IMR-90 (cell line): Measurements from ENCODE around the gene CALN1. TPM values are rescaled to one million over a fixed set of nuclear protein-coding genes. Genes with fewer than 3 reads are reported as not detected.

Experiments
- ATAC-seq: fragments of 200-7000 bp; cut with Tn5 transposase; 2 replicates; pipeline ENCODE4 v1.9.1; 2020; ENCODE audit warnings: low read depth, mild to moderate bottlenecking, moderate library complexity
- BruUV-seq: library from RNA; stranded (reverse); fragments of 400-500 nt; replicated peaks from 2 replicates; lab custom pipeline; 2021; lab: Mats Ljungman, UMichigan
- CTCF ChIA-PET: fragments of 300-600 bp; formaldehyde crosslinking; extraction: SDS; loops from one replicate; lab custom pipeline; 2021; ENCODE audit warnings: antibody characterized with exemption; lab: Yijun Ruan, JAX
- POLR2A ChIA-PET: fragments of 300-600 bp; sonication (Branson Sonifier 250); formaldehyde crosslinking; loops from one replicate; lab custom pipeline; 2022; ENCODE audit warnings: antibody characterized with exemption; ENCODE audit not compliant: unreplicated experiment; lab: Charles Lee
- DNase-seq: peaks from one replicate; pipeline ENCODE4 v3.0.0; 2013
- H2AFZ ChIP-seq: replicated peaks from 2 replicates; pipeline ENCODE3; 2013; ENCODE audit warnings: low read length, mild to moderate bottlenecking; ENCODE audit not compliant: poor library complexity
- H2AK5ac ChIP-seq: 2 replicates; pipeline ENCODE4 v1.6.1; 2013; ENCODE audit warnings: low read depth, low read length, inconsistent platforms
- H2AK9ac ChIP-seq: replicated peaks from 2 replicates; pipeline ENCODE3; 2013; ENCODE audit warnings: mild to moderate bottlenecking, low read depth, low read length, moderate library complexity; ENCODE audit not compliant: poor library complexity
- H2BK120ac ChIP-seq: 2 replicates; pipeline ENCODE4 v1.6.1; 2013; ENCODE audit warnings: low read depth, low read length, inconsistent platforms
- H2BK15ac ChIP-seq: 3 replicates; pipeline ENCODE4 v1.6.1; 2013; ENCODE audit warnings: low read depth, low read length, inconsistent platforms
- H2BK20ac ChIP-seq: 2 replicates; pipeline ENCODE4 v1.6.1; 2013; ENCODE audit warnings: low read depth, mild to moderate bottlenecking, inconsistent platforms, low read length, moderate library complexity
- H2BK5ac ChIP-seq: 2 replicates; pipeline ENCODE4 v1.6.1; 2013; ENCODE audit warnings: mild to moderate bottlenecking, low read depth, low read length, inconsistent platforms; ENCODE audit not compliant: poor library complexity, severe bottlenecking
- H3K14ac ChIP-seq: replicated peaks from 2 replicates; pipeline ENCODE4 v1.6.1; 2013; ENCODE audit warnings: low read depth, low read length, inconsistent platforms
- H3K18ac ChIP-seq: 2 replicates; pipeline ENCODE4 v1.6.1; 2013; ENCODE audit warnings: low read depth, low read length, control low read depth
- H3K23ac ChIP-seq: 2 replicates; pipeline ENCODE4 v1.6.1; 2013; ENCODE audit warnings: low read depth, low read length, inconsistent platforms
- H3K27ac ChIP-seq: 2 replicates; pipeline ENCODE4 v1.5.1; 2013; ENCODE audit warnings: mild to moderate bottlenecking, control low read depth, low read length; ENCODE audit not compliant: insufficient read depth
- H3K27me3 ChIP-seq: 2 replicates; pipeline ENCODE4 v1.6.1; 2013; ENCODE audit warnings: low read length; ENCODE audit not compliant: control insufficient read depth, insufficient read depth
- H3K36me3 ChIP-seq: 2 replicates; pipeline ENCODE4 v1.6.1; 2013; ENCODE audit warnings: low read length, mixed read lengths; ENCODE audit not compliant: control insufficient read depth, insufficient read depth
- H3K4ac ChIP-seq: 2 replicates; pipeline ENCODE4 v1.6.1; 2013; ENCODE audit warnings: low read depth, low read length, inconsistent platforms
- H3K4me1 ChIP-seq: 2 replicates; pipeline ENCODE4 v1.6.1; 2013; ENCODE audit warnings: low read length, mixed read lengths; ENCODE audit not compliant: control insufficient read depth, insufficient read depth
- H3K4me2 ChIP-seq: 2 replicates; pipeline ENCODE4 v1.6.1; 2013; ENCODE audit warnings: low read depth, mild to moderate bottlenecking, control low read depth, low read length, moderate library complexity
- H3K4me3 ChIP-seq: 2 replicates; pipeline ENCODE4 v1.5.1; 2013; ENCODE audit warnings: low read depth, mild to moderate bottlenecking, control low read depth, low read length, moderate library complexity; ENCODE audit not compliant: insufficient read depth
- H3K56ac ChIP-seq: 2 replicates; pipeline ENCODE4 v1.6.1; 2013; ENCODE audit warnings: low read length, inconsistent platforms; ENCODE audit not compliant: insufficient read depth; ENCODE audit errors: extremely low read depth
- H3K79me1 ChIP-seq, 2 experiments: 2 replicates each; pipeline ENCODE4 v1.6.1; 2013; ENCODE audit warnings: low read length in 2 of 2, inconsistent platforms in 1 of 2, low read depth in 1 of 2
- H3K9ac ChIP-seq: 2 replicates; pipeline ENCODE4 v1.6.1; 2013; ENCODE audit warnings: low read depth, low read length, control low read depth
- H3K9me1 ChIP-seq: 2 replicates; pipeline ENCODE4 v1.6.1; 2013; ENCODE audit warnings: low read length, inconsistent platforms; ENCODE audit not compliant: insufficient read depth
- H3K9me3 ChIP-seq: 2 replicates; pipeline ENCODE4 v1.6.1; 2013; ENCODE audit warnings: low read length; ENCODE audit not compliant: control insufficient read depth, insufficient read depth
- H4K20me1 ChIP-seq: 2 replicates; pipeline ENCODE4 v1.6.1; 2013; ENCODE audit warnings: low read length, inconsistent platforms; ENCODE audit not compliant: insufficient read depth
- H4K5ac ChIP-seq: 2 replicates; pipeline ENCODE4 v1.6.1; 2013; ENCODE audit warnings: mild to moderate bottlenecking, low read depth, low read length, control low read depth
- H4K8ac ChIP-seq, 2 experiments: 2 replicates each; pipeline ENCODE4 v1.6.1; 2013; ENCODE audit warnings: low read depth in 2 of 2, low read length in 2 of 2, control low read depth in 1 of 2, inconsistent platforms in 1 of 2
- H4K91ac ChIP-seq: 2 replicates; pipeline ENCODE4 v1.6.1; 2013; ENCODE audit warnings: low read depth, low read length, inconsistent platforms; ENCODE audit not compliant: insufficient read depth
- BHLHE40 ChIP-seq: fragments of 150-350 bp; IDR thresholded peaks from 2 replicates; pipeline ENCODE4 v1.6.1; 2016; ENCODE audit warnings: mild to moderate bottlenecking, low read depth, low read length
- CHD1 ChIP-seq: IDR thresholded peaks from 2 replicates; pipeline ENCODE4 v1.6.1; 2012; ENCODE audit warnings: low read depth, low read length, improper control_type of control experiment
- CTCF ChIP-seq: conservative IDR thresholded peaks from 2 replicates; pipeline ENCODE4 v1.5.1; 2012; ENCODE audit warnings: mild to moderate bottlenecking, low read depth, low read length, improper control_type of control experiment
- MAFK ChIP-seq: IDR thresholded peaks from 2 replicates; pipeline ENCODE4 v1.6.1; 2012; ENCODE audit warnings: low read depth, low read length, improper control_type of control experiment
- MAZ ChIP-seq: IDR thresholded peaks from 2 replicates; pipeline ENCODE4 v1.6.1; 2012; ENCODE audit warnings: low read depth, mild to moderate bottlenecking, low read length, improper control_type of control experiment, moderate library complexity, borderline replicate concordance
- MXI1 ChIP-seq: IDR thresholded peaks from 2 replicates; pipeline ENCODE4 v1.6.1; 2012; ENCODE audit warnings: low read depth, mild to moderate bottlenecking, low read length, moderate library complexity, borderline replicate concordance
- NFE2L2 ChIP-seq: fragments of 150-350 bp; IDR thresholded peaks from 2 replicates; pipeline ENCODE4 v1.6.1; 2016; ENCODE audit warnings: low read depth, mild to moderate bottlenecking, low read length
- SMC3 ChIP-seq: fragments of 150-350 bp; IDR thresholded peaks from 2 replicates; pipeline ENCODE4 v1.6.1; 2016; ENCODE audit warnings: low read depth, mild to moderate bottlenecking, antibody characterized with exemption, low read length, moderate library complexity
- USF2 ChIP-seq: fragments of 150-350 bp; IDR thresholded peaks from 2 replicates; pipeline ENCODE4 v1.6.1; 2017; ENCODE audit warnings: mild to moderate bottlenecking, antibody characterized with exemption, low read length, low read depth
- WGBS, 2 experiments: methylation state at CpG; one replicate each; pipeline versions ENCODE4 v1.1.5 to v1.1.7; 2013; ENCODE audit warnings: missing lambda C conversion rate in 2 of 2; ENCODE audit not compliant: insufficient read length in 1 of 2; ENCODE audit errors: extremely low coverage in 2 of 2; 5-methylcytosine and 5-hydroxymethylcytosine counted together
- dilution Hi-C: fragments of 300-500 bp; cut with HindIII; formaldehyde crosslinking; loops from one replicate; pipeline ENCODE4 v1.14.3; 2018; ENCODE audit warnings: low sequenced_read_pairs; ENCODE audit not compliant: unreplicated experiment
- in situ Hi-C: fragments of 300-500 bp; cut with MboI; formaldehyde crosslinking; loops from 3 replicates; pipeline ENCODE4 v1.14.3; 2019; ENCODE audit warnings: low sequenced_read_pairs, inconsistent platforms, mixed read lengths
- intact Hi-C: fragments of 100-400 bp; cut with micrococcal nuclease; formaldehyde crosslinking; loops from 2 replicates; pipeline ENCODE4 v1.10.0; 2022
- polyA plus RNA-seq, 3 experiments: library from polyadenylated mRNA; depleted of rRNA; stranded (reverse); fragments of >200 nt; gene quantifications; 2 replicates each; pipeline ENCODE4 v1.2.3, GENCODE V29; 2012; ENCODE audit warnings: low replicate concordance in 1 of 3
- total RNA-seq: library from RNA; depleted of rRNA; stranded (reverse); fragments of >200 nt; gene quantifications from 2 replicates; pipeline ENCODE4 v1.2.3, GENCODE V29; 2012

CALN1 gene
- total and polyA plus RNA-seq, 2 of the 4 experiments (the other 2 are of a cell fraction): not detected

- H4K91ac ChIP-seq: no peak overlapping the region
- H3K9me3 ChIP-seq: peaks cover 19% of the 10 kb centered on the region
- no peaks in the 10 kb centered on the region for H3K79me1 ChIP-seq
- dilution Hi-C loops (no loop called here), in situ Hi-C loops (no loop called here), intact Hi-C loops (no loop called here)
- H2BK5ac ChIP-seq: no peak overlapping the region
- H3K36me3 ChIP-seq: no peaks in the 10 kb centered on the region
- TF ChIP-seq SMC3: no peak
- TF ChIP-seq CTCF: no peak
- no peak for TF ChIP-seq CHD1
- TF ChIP-seq MAFK: no peak
- TF ChIP-seq MAZ: no peak
- TF ChIP-seq MXI1: no peak
- no peak for TF ChIP-seq USF2
- TF ChIP-seq BHLHE40: no peak
- no peak for TF ChIP-seq NFE2L2
- no peak overlapping the region for H3K14ac ChIP-seq
- no peak overlapping the region for H3K4ac ChIP-seq
- no peak overlapping the region for H3K56ac ChIP-seq
- no peak overlapping the region for H3K23ac ChIP-seq
- H3K4me1 ChIP-seq: no peaks in the 10 kb centered on the region
- no peak overlapping the region for H2AFZ ChIP-seq
- ATAC-seq: no peak
- ChIA-PET CTCF (no interaction called here), POLR2A (no interaction called here)
- H3K9ac ChIP-seq: no peak overlapping the region
- no peak overlapping the region for H2BK20ac ChIP-seq
- H4K8ac ChIP-seq: no peak overlapping the region
- H2AK5ac ChIP-seq: no peak overlapping the region
- no TSS peak for BruUV-seq
- H2AK9ac ChIP-seq: no peak overlapping the region
- H4K5ac ChIP-seq: no peak overlapping the region
- no peak overlapping the region for H2BK15ac ChIP-seq
- no peak overlapping the region for H2BK120ac ChIP-seq
- WGBS, 2 experiments: no CpG with 5 or more reads among the region's 7 CpGs
- no peaks in the 10 kb centered on the region for H3K27me3 ChIP-seq
- H4K20me1 ChIP-seq: no peaks in the 10 kb centered on the region
- H3K9me1 ChIP-seq: no peaks in the 10 kb centered on the region
- no peak overlapping the region for H3K27ac ChIP-seq
- H3K4me3 ChIP-seq: no peak overlapping the region
- H3K18ac ChIP-seq: no peak overlapping the region
- no peak for DNase-seq
- no peak overlapping the region for H3K4me2 ChIP-seq
These were observed 192.6 kb downstream of the CALN1 start for GRCh38 chr7:72219500-72219899.
